ENCODE data around the gene ZNF652.
"Not testable (repeated sequence)": the region's sequence is repeated elsewhere in the genome, so short reads cannot be mapped to it uniquely, and the experiment has no call there.

Gene ZNF652

DNA sequence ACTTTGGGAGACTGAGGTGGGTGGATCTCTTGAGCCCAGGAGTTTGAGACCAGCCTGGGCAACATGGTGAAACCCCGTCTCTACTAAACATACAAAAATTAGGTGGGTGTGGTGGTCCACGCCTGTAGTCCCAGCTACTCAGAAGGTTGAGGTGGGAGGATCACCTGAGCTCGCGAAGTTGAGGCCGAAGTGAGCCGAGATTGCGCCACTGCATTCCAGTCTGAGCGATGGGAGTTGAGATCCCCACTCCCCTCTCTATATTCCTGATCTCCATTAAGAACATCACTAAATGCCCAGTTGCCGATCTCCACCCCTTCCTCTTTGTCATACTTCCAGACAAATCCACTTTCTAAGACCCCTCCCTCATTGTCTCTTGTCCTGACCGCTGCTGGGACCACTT, 24.3 kb upstream of the ZNF652 start:
- DNase-seq = no peak

DNA sequence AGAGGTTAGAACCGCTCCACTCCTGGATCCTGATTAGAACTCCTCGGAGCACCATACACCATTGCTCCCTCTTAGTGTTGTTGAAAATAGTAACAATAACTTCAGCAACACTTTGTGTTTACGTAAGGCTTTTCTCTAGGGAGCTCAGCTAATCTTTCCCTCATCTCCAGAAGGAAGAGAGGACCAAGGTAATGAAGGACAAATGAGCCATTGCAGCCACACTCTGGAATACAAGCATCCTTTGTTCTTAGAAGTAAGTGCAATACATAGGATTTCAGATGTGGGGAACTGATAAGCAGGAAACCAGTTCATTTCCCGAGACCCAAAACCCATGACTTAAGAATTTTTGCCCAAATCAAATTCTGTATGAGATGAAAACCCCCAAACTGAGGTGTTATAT, 22.9 kb upstream of the ZNF652 start:
- DNase-seq = no peak

DNA sequence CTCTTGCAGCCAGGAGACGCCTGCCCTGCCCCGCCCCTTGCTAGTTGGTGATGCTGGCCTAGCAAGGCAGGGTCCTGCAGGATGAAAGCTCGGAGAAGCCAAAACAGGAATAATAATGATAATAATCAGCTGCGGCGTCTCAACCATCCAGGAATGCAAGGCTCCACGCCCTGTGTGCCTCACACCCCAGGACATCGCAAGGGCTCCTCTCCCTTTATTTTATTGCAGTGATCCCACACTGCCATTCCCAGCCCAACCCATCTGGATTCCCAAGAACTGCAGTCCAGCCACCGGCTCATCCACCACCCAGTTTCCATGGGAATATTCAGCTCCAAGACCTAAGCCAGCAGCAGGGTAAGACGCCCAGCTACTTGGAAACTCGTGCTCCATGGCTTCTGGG, 21.0 kb upstream of the ZNF652 start:
- DNase-seq = no peak

DNA sequence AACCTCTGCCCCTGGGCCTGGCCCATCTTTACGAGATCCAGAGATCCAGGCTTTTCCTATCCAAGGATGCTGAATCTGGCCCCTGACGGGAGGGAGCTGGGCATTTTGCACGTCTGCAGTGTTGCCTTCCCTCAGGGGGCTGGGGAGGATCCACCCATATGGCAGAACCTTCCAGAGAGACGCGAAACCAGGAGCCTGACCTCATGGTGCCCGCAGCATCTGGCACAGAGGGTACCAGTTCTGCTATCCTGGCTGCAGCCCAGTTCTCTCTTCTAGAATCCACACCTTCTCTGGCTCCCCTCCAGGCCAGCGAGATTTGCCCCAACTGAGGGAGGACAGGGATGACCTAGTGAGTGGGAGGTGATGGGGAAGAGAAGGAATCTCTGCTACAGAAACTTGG, 20.5 kb upstream of the ZNF652 start:
- DNase-seq = no peak

DNA sequence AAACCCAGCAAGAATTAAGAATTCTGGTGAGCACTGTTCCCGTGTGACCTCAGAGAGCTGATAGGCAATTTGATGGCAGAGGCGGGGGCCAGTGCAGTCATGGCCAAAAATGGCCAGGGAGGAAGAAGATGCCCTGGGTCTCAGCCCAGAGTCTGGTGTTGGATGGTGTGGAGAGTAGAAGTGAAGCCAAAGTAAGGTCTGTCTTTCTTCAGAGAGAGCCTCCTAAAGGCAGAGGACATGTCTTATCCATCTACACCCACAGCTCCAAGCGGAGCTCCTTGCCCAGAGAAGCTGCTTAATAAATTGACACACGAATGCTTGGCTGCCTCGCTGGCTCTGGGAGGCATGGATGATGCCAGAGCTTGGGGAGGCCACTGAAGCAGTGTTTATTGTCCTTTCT, 19.7 kb upstream of the ZNF652 start:
- DNase-seq = no peak

DNA sequence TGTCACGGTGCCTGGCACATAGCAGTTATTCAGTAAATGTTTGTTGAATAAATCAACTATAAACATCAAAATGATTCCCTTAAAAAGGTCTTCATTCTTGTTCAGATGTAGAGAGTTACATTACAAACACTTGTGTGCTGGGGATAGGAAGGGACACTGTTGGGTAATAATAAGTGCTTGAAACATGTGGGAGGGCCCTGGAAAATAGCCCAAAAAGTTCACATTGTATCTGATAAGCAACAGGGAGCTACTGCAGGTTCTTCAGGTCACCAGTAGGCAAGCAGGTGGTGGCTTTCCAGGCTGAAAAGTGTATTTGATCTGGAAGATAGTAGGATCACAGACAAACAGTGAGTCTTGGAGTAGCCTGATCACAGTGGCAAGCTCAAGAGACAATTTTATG, 19.0 kb upstream of the ZNF652 start:
- no peak for DNase-seq

DNA sequence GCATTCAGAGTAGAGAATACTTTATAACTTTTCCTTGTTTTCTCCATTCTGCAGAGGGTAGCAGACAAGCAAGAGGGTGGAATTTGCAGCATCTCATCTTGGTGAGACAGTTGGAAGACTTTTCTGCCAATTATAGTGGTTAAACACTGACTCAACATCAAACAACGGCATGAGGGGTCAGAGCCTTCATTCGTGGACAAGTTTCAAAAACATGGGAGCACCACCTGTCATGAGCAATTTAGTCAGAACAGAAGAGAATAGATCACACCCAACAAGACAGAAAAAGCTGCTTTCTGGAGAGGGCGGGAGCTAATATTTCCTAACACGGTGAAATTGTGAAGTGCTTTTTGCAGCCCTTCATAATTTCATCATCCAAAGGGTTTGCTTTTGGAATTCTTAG, 17.9 kb upstream of the ZNF652 start:
- no peak for DNase-seq

DNA sequence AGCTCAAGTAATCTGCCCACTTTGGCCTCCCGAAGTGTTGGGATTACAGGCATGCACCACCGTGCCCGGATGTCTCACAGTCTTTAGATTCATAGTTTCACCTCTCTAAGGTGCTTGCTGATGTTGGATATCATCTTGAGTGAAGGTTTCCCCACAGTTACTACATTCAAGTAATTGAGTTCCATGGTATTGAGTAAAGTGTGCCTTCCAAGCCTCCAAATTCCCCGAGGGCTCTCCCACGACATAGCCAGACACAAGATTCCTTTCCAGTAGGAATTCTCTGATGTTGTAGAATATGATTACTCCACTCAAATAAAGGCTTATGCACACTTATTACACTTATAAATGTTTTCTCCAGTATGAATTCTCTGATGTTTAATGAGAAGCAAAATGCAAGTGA, 16.3 kb upstream of the ZNF652 start:
- no peak for DNase-seq

DNA sequence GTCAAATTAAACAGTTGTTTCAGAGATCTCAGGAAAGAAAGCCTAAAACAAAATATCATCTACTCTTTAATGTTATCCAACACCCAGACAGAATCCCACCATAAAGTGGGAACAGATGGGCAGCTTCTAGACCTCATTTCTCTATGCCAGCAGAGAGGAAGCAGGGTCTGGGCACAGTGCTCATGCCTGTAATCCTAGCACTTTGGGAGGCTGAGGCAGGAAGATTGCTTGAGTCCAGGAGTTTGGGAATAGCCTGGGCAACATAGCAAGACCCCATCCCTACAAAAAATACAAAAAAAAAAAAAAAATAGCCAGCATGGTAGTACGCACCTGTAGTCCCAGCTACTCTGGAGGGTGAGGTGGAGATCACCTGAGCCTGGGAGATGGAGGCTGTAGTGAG, 13.5 kb upstream of the ZNF652 start:
- no peak for DNase-seq

DNA sequence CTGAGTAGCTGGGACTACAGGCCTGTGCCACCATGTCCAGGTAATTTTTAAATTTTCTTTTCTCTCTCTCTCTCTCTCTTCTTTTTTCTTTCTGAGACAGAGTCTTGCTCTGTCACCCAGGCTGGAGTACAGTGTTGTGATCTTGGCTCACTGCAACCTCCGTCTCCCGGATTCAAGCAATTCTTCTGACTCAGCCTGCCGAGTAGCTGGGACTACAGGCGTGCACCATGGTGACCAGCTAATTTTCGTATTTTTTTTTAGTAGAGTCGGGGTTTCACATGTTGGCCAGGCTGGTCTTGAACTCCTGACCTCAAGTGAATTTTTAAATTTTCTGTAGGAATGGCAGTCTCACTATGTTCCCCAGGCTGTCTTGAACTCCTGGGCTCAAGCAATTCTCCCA, 11.1 kb upstream of the ZNF652 start:
- DNase-seq = no peak

DNA sequence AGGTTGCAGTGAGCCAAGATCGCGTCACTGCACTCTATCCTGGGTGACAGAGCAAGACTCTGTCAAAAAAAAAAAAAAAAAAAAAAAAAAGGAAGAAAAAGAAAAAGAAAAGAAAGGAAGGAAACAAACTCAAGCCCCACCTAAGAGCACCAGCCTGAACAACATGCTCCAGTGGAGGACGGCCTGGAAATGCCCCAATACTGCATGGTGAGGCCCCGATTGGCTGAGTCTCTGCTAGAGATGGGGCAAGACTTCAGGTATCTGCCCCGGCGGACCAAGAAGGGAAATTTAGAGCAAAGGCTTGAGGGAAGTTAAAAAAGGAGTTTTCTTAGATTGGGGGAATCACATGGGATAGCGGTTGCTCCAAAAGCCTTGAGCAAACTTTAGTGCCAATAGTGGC, 10.4 kb upstream of the ZNF652 start:
- no peak for DNase-seq

DNA sequence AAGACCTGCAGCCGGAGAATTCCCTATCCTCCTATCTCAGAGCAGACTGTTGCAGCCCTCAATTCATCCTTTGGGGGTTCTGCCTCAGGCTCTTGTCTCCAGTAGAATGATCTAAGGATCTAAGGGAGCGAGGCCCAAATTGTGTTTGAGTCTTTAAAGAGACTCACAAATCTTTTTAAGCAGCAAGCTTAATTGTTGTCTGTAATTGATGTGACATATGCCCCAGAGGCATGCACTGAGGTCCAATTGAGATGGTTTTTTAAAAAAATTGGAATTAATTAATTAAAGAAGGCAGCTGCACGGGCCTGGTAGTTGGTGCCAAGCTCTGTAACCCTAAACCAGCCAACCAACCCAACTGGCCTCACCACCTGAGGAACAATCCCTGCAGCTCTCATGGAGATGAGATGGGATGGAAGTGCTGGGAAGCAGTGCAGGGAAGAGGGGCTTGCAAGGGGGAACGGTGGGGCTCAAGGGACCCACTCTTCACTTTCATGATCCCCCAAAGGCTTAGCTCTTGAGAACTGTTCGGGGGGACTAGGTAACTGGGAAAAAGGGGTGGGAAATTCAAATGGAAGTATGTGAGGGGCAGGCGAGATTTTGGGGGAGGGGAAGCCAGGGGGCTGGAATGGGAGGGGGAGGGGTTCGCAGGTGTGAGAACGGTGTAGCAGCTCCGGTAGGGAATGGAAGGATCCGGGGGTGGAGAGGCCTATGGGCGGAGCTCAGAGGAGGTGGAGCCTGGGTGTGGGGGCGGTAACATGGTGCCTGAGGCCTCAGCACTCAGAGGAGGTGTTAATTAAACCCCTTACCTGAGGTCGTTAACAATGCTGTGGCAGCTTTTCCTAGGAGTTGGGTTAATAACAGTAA, 9.2 kb upstream of the ZNF652 start:
- no peak for DNase-seq

DNA sequence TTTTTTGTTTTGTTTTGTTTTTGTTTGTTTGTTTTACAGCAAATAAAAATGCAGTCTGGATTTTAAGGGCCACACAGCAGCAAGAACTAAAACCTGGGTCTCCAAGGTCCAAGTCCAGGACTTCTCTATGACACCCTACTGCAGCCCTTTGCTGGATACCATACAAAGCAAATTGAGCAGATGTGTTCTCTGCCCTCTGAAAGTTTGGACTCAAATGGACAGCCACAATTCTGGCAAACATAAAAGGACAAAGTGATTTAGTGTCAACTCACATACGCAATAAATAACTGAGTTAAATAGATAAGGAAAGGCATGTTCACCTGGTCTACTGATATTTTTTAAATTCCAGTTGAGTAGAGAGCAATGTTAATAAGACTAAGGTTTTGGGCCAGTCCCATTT, 7.7 kb upstream of the ZNF652 start:
- no peak for DNase-seq

DNA sequence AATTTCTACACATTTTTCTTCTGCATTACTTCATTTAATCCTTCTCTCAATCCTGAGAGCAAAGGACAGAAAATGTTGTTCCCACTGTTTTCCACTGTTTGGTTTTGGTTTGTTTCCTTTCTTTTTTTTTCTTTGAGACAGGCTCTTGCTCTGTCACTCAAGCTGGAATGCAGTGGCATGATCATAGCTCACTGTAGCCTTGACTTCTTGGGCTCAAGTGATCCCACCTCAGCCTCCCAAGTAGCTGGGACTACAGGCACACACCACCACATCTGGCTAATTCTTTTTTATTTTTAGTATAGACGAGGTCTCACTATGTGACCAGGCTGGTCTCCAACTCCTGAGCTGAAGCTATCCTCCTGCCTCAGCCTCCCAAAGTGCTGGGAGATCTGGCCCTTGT, 7.0 kb upstream of the ZNF652 start:
- no peak for DNase-seq

DNA sequence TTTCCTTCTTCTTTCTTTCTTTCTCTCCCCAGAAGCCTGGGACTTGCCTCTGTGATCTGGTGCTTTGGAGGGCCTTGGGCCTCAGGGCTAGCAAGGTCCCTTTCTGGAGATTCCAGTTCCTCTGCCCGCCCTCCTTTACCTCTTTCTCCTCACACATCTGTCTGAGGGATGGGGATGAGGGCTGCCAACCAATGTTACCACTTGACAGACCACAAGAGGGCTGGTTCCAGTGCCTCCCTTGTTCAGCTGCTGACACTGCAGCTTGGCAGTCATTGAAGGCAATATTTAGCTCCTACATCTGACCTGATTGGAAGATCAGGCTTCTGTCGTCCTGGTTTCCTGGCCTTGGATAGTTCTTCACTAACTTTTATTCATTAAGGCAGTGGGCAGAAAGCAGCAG, 3.6 kb upstream of the ZNF652 start:
- peak; percentile 53 for DNase-seq

DNA sequence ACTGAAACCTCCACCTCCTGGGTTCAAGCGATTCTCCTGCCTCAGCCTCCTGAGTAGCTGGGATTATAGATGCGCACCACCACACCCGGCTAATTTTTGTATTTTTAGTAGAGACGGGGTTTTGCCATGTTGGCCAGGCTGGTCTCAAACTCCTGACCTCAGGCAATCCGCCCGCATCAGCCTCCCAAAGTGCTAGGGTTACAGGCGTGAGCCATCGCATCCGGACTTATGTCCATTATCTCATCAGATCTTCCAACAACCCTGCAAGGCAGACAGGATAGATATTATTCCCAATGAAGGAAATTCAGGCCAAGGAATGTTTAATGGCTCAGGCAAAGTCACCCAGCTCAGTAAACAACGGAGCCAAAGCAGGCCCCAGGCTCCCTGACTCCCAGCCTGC, 3.1 kb upstream of the ZNF652 start:
- DNase-seq = not testable (repeated sequence)

DNA sequence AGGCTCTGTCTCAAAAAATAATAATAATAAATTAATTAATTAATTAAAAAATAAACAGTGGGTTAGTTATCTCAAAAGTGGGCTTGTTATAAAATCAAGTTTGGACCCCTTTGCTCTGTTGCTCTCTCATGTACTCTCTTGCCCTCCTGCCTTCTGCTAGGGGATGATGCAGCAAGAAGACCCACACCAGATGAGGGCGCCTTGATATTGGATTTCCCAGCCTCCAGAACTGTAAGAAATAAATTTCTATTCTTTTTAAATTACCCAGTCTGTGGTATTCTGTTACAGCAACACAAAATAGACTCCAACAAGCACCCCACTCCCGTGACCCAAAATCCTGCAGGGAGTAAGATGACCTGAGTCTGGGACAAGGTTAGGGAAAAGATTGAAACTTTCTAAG, 2.1 kb upstream of the ZNF652 start:
- no peak for DNase-seq

DNA sequence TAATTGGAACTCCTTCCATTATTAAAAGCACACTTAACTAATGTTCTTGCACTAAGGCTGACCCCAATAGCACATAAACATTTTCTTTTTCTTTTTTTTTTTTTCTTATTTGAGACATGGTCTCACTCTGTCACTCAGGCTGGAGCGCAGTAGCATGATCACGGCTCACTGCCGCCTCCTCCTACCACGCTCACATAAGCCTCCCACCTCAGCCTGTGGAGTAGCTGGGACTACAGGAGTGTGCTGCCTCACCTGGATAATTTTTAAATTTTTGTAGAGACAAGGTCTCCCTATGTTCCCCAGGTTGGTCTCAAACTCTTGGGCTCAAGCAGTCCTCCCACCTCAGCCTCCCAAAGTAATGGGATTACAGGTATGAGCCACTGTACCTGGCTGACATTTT, 1.2 kb upstream of the ZNF652 start:
- DNase-seq = no peak

DNA sequence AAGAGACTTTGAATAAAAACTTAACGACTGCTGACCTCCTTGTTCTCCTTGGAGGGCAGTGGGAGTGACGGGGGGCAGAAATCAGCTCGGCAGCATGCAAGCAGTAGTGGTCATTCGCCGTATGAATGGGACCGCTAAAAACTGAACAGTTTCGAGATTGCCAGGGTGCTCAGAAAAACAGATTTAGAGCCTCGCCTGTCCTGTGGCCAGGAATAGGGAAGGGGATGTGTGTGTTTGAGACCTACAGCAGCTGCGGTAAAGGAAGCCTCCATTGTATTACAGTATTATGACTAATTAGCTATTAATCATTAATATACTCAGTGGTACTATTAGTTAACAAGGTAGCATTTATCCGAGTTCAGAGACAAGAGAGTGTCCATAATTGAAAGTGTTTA, 670 bp upstream of the ZNF652 start:
- peak; percentile 10 for DNase-seq

DNA sequence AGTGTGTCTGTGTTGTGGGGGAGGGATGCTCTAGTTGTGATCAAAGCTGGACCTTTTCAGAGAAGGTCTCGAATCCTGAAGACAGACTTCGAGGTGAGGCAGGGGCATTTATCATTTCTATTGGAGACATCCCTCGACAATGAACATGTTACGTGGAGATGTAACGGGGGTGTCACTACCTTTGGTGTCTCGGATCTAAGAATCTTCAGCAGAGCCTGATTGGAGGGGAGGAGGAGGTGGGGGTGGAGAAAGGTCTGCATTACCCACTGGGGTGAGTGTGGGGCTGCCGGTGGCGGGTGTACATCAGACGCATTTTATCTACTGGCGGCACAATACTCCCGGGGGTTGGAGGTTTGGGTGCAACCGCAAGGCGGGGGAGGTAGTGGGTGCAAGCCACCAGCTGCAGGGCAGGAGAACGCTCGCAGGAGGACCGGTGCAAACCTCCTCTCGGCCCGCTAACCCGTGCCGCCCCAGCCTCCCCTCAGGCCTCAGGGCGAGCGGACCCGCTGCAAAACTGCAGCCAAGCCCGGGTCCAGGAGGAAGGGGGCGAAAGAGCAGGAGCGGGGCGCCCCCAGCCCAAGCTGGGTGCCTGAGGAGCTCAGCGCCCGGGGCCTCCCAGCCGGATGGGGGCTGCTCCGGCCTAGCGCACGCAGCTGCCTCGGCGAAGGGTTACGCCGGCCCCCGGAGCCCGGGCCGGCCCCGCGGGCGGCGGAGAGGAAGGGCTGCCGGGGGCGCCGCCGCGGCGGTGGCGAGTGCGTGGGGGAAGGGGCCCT, 735 bp downstream of the ZNF652 start:
- DNase-seq = peak; percentile 88

DNA sequence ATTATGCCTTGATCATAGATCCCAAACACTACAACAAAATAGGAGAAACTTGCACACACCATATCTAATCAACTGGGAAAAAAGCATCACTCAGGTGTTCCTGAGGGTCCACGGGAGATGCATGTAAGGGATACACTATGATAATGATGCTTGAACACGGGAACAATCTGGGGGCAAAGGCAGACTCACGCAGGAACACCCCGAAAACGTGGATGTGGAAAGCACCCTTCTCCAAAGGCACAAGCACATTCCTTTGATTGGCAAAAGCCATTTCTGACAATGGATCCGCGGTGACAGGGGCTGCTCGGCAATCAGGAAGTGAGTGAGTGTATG, 1.3 kb downstream of the ZNF652 start:
- DNase-seq = no peak

DNA sequence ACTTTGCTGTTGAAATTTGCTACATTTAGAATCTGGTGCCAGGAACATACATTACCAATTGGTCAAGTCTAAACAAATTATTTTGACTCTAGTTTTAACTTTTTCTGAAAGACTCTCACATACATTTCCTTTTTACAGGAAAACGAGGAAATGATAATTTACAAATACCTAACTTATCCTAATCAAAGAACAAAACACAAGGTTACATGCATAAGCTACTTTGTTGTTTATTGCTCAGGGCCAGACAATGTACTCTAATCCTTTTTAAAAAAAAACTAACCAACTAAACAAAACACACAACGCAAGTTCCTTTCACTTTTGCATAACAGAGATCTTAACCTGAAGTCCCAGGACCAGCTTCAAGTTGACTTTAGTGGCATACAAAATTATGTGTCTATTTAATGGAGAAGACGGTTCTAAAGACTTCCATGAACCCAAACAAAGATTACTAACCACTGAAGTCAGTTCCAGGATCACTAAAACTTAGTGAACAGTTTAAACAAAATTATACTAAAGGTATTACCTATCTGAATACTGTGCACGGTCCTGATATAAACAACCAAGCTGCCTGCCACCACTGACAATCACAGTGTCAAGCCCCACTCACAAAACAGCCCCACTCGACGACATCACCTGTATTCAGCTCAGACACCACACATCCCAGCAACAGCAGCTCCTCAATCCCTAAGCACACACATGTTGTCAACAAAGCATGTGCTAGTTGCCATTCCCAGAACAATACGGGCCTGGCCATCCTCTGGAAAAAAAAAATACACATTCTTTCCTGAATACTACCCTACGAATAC, 1.9 kb downstream of the ZNF652 start:
- peak; percentile 38 for DNase-seq

DNA sequence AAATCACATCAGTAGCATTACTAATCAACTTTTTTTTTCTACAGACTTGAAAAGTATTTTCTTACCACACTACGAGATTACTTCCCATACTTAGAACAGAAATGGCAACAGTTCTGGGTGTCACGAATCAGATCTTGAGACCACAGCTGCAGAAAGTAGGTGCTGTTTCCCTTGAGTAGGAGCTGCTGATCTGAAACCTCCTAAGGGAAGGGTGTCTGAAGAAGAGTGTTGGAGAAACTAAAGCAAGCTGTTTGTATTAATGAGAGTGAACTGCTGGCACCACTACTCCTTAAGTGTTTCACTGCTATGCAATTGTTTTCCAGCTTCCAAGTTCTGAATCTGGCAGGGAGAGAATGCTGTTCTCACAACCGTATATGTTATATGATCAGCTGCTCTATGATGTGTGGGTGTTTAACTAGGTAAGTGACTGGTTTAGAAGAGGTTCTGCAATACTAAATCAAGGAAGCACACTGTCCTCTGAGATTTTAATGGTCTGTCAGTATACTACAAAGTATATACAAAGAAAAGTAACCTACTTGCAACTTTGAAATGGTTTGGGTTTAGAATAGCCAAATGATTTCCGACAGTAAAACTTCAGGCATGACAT, 3.3 kb downstream of the ZNF652 start:
- DNase-seq = peak; percentile 39
